ENCODE results near the gene POLR1G. TPM values are rescaled to one million over a fixed set of nuclear protein-coding genes. Genes with fewer than 3 reads are reported as not detected.

The POLR1G gene, protein sequence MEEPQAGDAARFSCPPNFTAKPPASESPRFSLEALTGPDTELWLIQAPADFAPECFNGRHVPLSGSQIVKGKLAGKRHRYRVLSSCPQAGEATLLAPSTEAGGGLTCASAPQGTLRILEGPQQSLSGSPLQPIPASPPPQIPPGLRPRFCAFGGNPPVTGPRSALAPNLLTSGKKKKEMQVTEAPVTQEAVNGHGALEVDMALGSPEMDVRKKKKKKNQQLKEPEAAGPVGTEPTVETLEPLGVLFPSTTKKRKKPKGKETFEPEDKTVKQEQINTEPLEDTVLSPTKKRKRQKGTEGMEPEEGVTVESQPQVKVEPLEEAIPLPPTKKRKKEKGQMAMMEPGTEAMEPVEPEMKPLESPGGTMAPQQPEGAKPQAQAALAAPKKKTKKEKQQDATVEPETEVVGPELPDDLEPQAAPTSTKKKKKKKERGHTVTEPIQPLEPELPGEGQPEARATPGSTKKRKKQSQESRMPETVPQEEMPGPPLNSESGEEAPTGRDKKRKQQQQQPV
- 1 to 10 TPM; 3.4 to 4.9 TPM for total RNA-seq

DNA sequence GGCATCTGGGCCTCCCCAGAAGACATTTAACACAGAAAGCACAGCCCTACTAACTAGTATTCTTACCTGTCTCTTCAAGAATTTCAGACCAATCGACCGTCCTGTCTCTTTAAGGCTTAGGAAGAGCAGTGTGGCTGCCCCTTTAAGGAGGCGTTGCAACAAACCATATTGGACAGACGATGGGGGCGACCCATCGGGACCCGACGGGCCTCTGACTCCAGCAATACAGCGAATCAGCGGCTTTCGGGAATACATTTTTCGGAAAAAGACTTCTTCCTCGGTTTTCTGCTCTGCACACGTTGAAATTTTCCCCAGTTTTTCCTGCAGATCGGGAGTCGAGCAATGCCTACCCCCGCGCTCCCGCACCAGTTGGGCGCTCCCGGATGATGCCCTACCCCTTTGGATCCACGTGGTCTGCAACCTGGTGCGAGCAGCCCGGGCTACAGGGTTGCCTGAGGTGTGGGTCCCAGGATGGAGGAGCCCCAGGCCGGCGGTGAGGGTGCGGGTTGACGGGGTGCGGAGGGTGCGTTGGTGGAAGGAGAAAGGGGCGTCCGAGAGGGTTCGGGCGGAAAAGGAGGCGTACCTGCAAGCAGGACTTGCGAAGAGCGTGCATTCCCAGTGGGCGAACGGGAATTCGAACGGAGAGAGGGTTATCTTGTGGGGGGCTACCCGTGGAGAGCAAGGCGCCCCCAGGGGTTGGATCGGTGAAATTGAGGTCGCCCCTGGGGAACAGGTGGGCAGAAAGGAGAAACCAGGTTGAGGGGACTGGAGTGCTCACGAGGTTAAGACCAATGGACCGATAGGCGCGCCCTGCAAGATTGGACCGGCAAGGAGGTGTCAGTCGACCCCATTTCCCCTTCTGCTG is at the start of gene POLR1G:
TSS of gene POLR1G (plus strand) at position 419 of the 865 bp plus-strand sequence. CDS start at position 472, 53 bp downstream.
- Mint-ChIP-seq H3K27me3 (ENCODE audit: low read depth) (peaks cover 22% of the 10 kb centered on the region), H3K36me3 (ENCODE audit: insufficient read depth in 2 of 2) (peaks cover 1 to 11% of the 10 kb centered on the region in 2 donors), H3K9me3 (no peaks in the 10 kb centered on the region), H3K4me3 (peak within 1 kb of the TSS; percentile 93 to 99), H3K4me1 (ENCODE audit: low read depth) (peaks cover 54% of the 10 kb centered on the region), H3K27ac (peak within 1 kb of the TSS; percentile 95)
- ATAC-seq (replicated peaks in 1 of 2) (peak; percentile 78 to 79), DNase-seq (peak; percentile 82 to 86)

DNA sequence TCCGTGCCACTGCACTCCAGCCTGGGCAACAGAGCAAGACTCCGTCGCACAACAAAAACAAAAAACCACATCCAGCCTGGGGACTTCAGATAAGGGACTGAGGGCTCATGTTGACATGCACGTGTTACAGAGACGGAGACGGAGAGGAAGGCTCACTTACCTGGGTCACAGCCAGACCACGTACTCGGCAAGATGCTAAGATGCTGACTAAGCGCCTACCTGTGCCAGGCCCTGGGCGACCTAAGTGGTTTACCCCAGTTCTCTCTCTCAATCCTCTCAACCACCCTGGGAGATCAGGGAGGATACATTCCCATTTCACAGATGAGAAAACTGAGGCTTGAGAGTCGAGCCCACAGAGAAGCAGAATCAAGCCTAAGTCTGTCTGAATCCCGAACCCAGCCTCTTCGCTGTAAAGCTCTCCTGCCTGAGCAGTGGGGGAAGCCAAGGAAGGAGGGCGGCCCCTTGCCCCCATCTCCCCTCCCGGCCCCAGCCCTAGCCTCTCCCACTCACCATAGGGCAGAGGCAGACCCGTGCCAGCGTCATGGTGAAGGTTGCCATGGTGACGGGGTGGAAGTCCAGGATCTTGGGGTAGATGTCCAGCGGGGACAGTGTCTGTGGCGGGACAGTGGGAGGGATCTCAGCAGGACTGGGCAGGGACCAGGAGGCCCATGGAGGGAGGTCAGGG is 49.5 kb upstream of the POLR1G start:
- H3K36me3 Mint-ChIP-seq (ENCODE audit: insufficient read depth in 2 of 2), result peaks cover 1 to 14% of the 10 kb centered on the region in 2 donors
- no peak for ATAC-seq (replicated peaks in 1 of 2)

DNA sequence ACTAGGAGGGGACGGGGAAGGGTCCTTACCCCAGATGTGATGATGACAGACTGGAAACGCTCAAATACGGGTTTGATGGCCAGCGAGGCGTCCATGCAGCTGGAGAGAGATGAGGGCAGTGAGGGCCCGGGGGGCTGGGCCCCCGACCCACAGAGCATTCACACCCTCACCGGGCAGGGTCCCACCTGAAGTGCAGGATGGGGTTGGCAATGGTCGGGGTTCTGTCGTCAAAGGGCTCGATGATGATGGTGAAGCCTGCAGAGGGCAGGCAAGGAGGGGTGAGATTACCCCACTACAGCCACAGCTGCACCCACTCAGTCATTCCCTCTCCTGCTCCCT is 49.0 kb upstream of the POLR1G start:
- no peaks in the 10 kb centered on the region for H3K4me1 Mint-ChIP-seq (ENCODE audit: low read depth)
- no peak overlapping the region for H3K27ac Mint-ChIP-seq
- H3K27me3 Mint-ChIP-seq (ENCODE audit: low read depth), result no peaks in the 10 kb centered on the region
- no peaks in the 10 kb centered on the region for H3K9me3 Mint-ChIP-seq
- H3K36me3 Mint-ChIP-seq (ENCODE audit: insufficient read depth in 2 of 2), result peaks cover 1 to 14% of the 10 kb centered on the region in 2 donors
- ATAC-seq (replicated peaks in 1 of 2) (no peak), DNase-seq (no peak)
- no peak overlapping the region for H3K4me3 Mint-ChIP-seq

More for the DNA sequence above, 49.5 kb upstream of the POLR1G start:
- Mint-ChIP-seq H3K4me1 (ENCODE audit: low read depth) (no peaks in the 10 kb centered on the region), H3K27ac (no peak overlapping the region), H3K9me3 (no peaks in the 10 kb centered on the region), H3K4me3 (no peak overlapping the region), H3K27me3 (ENCODE audit: low read depth) (no peaks in the 10 kb centered on the region)
- no peak for DNase-seq

DNA sequence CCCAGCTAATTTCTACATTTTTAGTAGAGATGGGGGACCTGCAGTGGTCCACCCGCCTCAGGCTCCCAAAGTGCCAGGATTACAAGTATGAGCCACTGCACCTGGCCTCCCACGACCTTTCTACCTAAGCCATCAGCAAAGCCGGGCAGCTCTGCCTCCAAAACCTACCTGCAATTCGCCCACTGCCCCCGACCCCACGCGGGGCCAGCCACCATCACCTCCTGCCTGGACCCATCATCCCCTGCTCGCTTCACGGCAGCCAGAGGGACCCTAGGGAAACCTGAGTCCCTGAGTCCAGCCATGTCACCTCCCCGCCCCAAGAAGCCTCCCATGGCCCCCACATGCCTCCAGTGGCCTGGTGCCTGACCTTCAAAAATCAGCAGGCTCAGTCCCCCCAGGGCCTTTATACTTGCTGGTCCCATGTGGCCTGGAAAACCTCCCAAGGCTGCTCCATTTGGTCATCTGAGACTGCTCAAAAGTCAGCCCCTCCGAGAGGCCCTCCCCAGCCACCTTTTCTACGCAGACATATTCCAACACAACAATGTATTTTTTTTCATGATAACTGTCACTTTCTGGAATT is 48.1 kb upstream of the POLR1G start:
- H3K36me3 Mint-ChIP-seq (ENCODE audit: insufficient read depth in 2 of 2), result peaks cover 1 to 14% of the 10 kb centered on the region in 2 donors
- no peak for DNase-seq
- no peak for ATAC-seq (replicated peaks in 1 of 2)
- no peaks in the 10 kb centered on the region for H3K27me3 Mint-ChIP-seq (ENCODE audit: low read depth)
- H3K9me3 Mint-ChIP-seq, result no peaks in the 10 kb centered on the region
- H3K4me1 Mint-ChIP-seq (ENCODE audit: low read depth), result no peaks in the 10 kb centered on the region
- H3K4me3 Mint-ChIP-seq, result no peak overlapping the region
- no peak overlapping the region for H3K27ac Mint-ChIP-seq

DNA sequence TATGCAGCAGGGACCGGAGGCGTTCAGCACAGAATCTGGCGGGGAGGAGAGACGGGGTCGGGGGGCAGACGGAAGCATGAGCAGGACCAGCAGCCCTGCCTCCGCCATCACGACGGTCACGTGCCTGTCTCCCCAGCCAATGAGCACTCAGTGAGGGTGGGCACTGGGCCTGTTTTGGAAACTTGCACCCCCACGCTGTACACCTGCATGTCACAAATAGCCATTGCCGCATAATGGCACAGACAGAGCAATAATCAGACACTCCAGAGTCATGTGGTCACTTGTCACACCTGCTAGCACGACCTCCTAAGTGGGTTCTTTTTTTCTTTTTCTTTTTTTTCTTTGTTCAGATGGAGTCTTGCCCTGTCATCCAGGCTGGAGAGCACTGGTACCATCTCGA is 44.8 kb upstream of the POLR1G start:
- ATAC-seq (replicated peaks in 1 of 2), result no peak
- Mint-ChIP-seq H3K27ac (no peak overlapping the region), H3K4me1 (ENCODE audit: low read depth) (no peaks in the 10 kb centered on the region), H3K27me3 (ENCODE audit: low read depth) (no peaks in the 10 kb centered on the region), H3K36me3 (ENCODE audit: insufficient read depth in 2 of 2) (peaks cover 1 to 6% of the 10 kb centered on the region in 2 donors), H3K4me3 (no peak overlapping the region), H3K9me3 (no peaks in the 10 kb centered on the region)
- DNase-seq, result no peak

DNA sequence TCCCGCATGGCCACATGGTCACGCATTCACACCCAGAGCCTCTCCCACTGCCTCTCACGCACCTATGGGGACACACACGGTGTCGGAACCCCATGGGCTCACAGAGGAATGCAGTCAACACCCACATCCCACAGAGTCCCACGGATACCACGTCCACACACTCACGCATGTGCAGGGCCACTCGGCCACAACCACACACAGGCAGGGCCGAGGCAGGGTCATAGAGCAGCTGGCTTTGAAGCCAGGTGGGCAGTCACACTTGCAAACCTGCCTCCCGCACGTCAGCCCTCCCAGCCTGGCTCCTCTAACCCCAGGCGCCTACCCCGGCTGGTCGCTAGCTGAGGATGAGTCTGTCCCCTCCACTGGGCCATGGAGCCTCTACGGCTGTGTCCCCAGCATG is 44.2 kb upstream of the POLR1G start:
- Mint-ChIP-seq H3K9me3 (no peaks in the 10 kb centered on the region), H3K27ac (no peak overlapping the region), H3K36me3 (ENCODE audit: insufficient read depth in 2 of 2) (peaks cover 1 to 6% of the 10 kb centered on the region in 2 donors), H3K27me3 (ENCODE audit: low read depth) (no peaks in the 10 kb centered on the region), H3K4me3 (no peak overlapping the region), H3K4me1 (ENCODE audit: low read depth) (no peaks in the 10 kb centered on the region)
- no peak for ATAC-seq (replicated peaks in 1 of 2)
- no peak for DNase-seq

GRCh38 chr19:45363861-45364459 is 42.5 kb upstream of the POLR1G start:
- Mint-ChIP-seq H3K36me3 (ENCODE audit: insufficient read depth in 2 of 2) (peaks cover 0 to 3% of the 10 kb centered on the region in 2 donors), H3K4me1 (ENCODE audit: low read depth) (peaks cover 11% of the 10 kb centered on the region), H3K27me3 (ENCODE audit: low read depth) (no peaks in the 10 kb centered on the region), H3K9me3 (no peaks in the 10 kb centered on the region), H3K27ac (no peak overlapping the region), H3K4me3 (no peak overlapping the region)
- ATAC-seq (replicated peaks in 1 of 2), result no peak
- DNase-seq, result no peak

- DNase-seq, result no peak
- no peak overlapping the region for H3K27ac Mint-ChIP-seq
- H3K4me3 Mint-ChIP-seq, result no peak overlapping the region
- peaks cover 16% of the 10 kb centered on the region for H3K4me1 Mint-ChIP-seq (ENCODE audit: low read depth)
- H3K9me3 Mint-ChIP-seq, result no peaks in the 10 kb centered on the region
- ATAC-seq (replicated peaks in 1 of 2), result no peak
- H3K27me3 Mint-ChIP-seq (ENCODE audit: low read depth), result no peaks in the 10 kb centered on the region
- peaks cover 0 to 3% of the 10 kb centered on the region in 2 donors for H3K36me3 Mint-ChIP-seq (ENCODE audit: insufficient read depth in 2 of 2)
Measured at GRCh38 chr19:45364696-45365095, 41.7 kb upstream of the POLR1G start.

DNA sequence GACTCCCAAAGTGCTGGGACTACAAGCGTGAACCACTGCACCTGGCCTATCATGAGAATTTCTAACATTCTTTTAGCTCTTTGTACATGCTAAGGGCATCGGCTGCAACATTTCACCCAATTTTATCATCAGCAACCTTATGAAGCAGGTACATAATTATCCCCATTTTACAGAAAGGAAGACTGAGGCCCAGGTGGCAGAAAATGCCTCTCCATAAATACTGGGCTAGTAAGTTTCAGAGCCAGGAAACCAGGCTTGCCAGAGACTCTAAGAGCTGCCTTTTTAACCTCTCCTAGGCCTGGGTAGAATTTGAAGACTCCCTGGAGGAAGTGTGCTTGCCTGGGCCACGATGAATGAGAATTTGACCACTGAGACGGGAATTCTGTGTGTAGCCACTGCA is 38.3 kb upstream of the POLR1G start:
- DNase-seq (no peak), ATAC-seq (replicated peaks in 1 of 2) (no peak)
- no peaks in the 10 kb centered on the region for H3K27me3 Mint-ChIP-seq (ENCODE audit: low read depth)
- peak overlapping the region in 1 of 2 donors; percentile 39 for H3K4me3 Mint-ChIP-seq
- H3K4me1 Mint-ChIP-seq (ENCODE audit: low read depth), result peaks cover 26% of the 10 kb centered on the region
- no peaks in the 10 kb centered on the region for H3K9me3 Mint-ChIP-seq
- no peak overlapping the region for H3K27ac Mint-ChIP-seq
- no peaks in the 10 kb centered on the region for H3K36me3 Mint-ChIP-seq (ENCODE audit: insufficient read depth in 2 of 2)

DNA sequence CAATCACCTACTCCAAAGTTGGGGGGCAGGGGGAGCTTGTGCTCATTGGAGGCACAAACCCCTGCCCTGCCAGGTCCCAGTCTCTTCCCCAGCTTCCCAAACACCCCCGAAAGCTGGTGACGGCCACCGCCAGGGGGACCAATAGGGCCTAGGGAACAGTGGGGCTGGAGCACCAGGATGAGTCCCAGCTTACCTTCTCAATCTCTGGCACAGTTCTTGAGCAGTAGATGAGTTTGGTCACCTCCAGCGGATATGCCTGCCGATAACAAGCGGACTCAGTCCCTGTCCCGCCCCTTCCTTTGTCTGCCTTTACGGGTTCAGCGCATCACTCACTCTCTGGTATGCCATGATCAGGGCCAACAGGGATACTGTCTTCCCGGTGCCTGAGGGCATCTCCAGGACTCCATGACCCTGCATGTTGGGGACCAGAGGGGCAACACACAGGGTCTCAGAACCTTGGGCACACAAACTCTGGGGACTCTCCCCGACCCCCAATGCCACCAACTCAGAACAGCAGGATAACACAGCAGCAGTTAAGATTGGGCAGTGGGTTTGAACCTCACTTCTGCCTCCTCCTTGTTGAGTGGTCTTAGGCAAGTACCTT is 37.6 kb upstream of the POLR1G start:
- no peaks in the 10 kb centered on the region for H3K36me3 Mint-ChIP-seq (ENCODE audit: insufficient read depth in 2 of 2)
- no peaks in the 10 kb centered on the region for H3K27me3 Mint-ChIP-seq (ENCODE audit: low read depth)
- DNase-seq (no peak), ATAC-seq (replicated peaks in 1 of 2) (no peak)
- H3K27ac Mint-ChIP-seq, result no peak overlapping the region
- H3K9me3 Mint-ChIP-seq, result no peaks in the 10 kb centered on the region
- peak overlapping the region; percentile 12 to 42 for H3K4me3 Mint-ChIP-seq
- peaks cover 26% of the 10 kb centered on the region for H3K4me1 Mint-ChIP-seq (ENCODE audit: low read depth)

- H3K9me3 Mint-ChIP-seq, result no peaks in the 10 kb centered on the region
- H3K4me1 Mint-ChIP-seq (ENCODE audit: low read depth), result peaks cover 26% of the 10 kb centered on the region
- H3K4me3 Mint-ChIP-seq, result peak within 1 kb of the TSS; percentile 91 to 96
- ATAC-seq (replicated peaks in 1 of 2), result peak; percentile 99
- peak within 1 kb of the TSS; percentile 96 for H3K27ac Mint-ChIP-seq
- DNase-seq, result peak; percentile 100
- no peaks in the 10 kb centered on the region for H3K36me3 Mint-ChIP-seq (ENCODE audit: insufficient read depth in 2 of 2)
- H3K27me3 Mint-ChIP-seq (ENCODE audit: low read depth), result no peaks in the 10 kb centered on the region
Measured at GRCh38 chr19:45370410-45371204, 35.8 kb upstream of the POLR1G start, which contains the start of gene ERCC2. ERCC2 (minus strand) TSS chr19:45370573; CDS start chr19:45370540, 33 bp downstream.
